RWPE2 (cell line): Measurements from ENCODE around the gene DERA.
"Not testable (repeated sequence)": the region's sequence is repeated elsewhere in the genome, so short reads cannot be mapped to it uniquely, and the experiment has no call there.

Experiments used
- ATAC-seq: fragments of 200-7000 bp; cut with Tn5 transposase; 3 replicates; pipeline ENCODE4 v1.9.1; 2021; ENCODE audit warnings: low read depth
- DNase-seq: peaks from one replicate; pipeline ENCODE4 v3.0.0-alpha.2; 2020; ENCODE audit warnings: low spot score
- H3K27ac ChIP-seq: fragments of 450-650 bp; 2 replicates; pipeline ENCODE4 v1.5.1; 2017; ENCODE audit warnings: mild to moderate bottlenecking; ENCODE audit not compliant: poor library complexity, severe bottlenecking
- H3K27me3 ChIP-seq: fragments of 250-450 bp; sonication (Bioruptor Pico); 2 replicates; pipeline ENCODE4 v1.5.1; 2021; ENCODE audit warnings: mild to moderate bottlenecking, moderate library complexity; ENCODE audit not compliant: insufficient read depth, poor library complexity, severe bottlenecking
- H3K36me3 ChIP-seq: fragments of 250-450 bp; sonication (Bioruptor Pico); 2 replicates; pipeline ENCODE4 v1.5.1; 2020; ENCODE audit warnings: low read depth, mild to moderate bottlenecking, moderate library complexity
- H3K4me1 ChIP-seq: fragments of 250-450 bp; sonication (Bioruptor Pico); 2 replicates; pipeline ENCODE4 v1.5.1; 2021; ENCODE audit warnings: mild to moderate bottlenecking, moderate library complexity; ENCODE audit not compliant: insufficient read depth, poor library complexity, severe bottlenecking
- H3K4me3 ChIP-seq: fragments of 250-450 bp; sonication (Bioruptor Pico); 2 replicates; pipeline ENCODE4 v1.5.1; 2021; ENCODE audit warnings: mild to moderate bottlenecking, moderate library complexity; ENCODE audit not compliant: severe bottlenecking
- H3K9me3 ChIP-seq: fragments of 250-450 bp; sonication (Bioruptor Pico); 2 replicates; pipeline ENCODE4 v1.5.1; 2021; ENCODE audit warnings: mild to moderate bottlenecking, moderate library complexity; ENCODE audit not compliant: severe bottlenecking
- CTCF ChIP-seq: fragments of 450-650 bp; IDR thresholded peaks from one replicate; pipeline ENCODE4 v1.5.1; 2017; ENCODE audit warnings: mild to moderate bottlenecking, moderate library complexity; ENCODE audit not compliant: poor library complexity, severe bottlenecking

Gene DERA

GRCh38 chr12:16048511-16048910 lies 137.4 kb downstream of the DERA start:
- ATAC-seq: no peak

DNA sequence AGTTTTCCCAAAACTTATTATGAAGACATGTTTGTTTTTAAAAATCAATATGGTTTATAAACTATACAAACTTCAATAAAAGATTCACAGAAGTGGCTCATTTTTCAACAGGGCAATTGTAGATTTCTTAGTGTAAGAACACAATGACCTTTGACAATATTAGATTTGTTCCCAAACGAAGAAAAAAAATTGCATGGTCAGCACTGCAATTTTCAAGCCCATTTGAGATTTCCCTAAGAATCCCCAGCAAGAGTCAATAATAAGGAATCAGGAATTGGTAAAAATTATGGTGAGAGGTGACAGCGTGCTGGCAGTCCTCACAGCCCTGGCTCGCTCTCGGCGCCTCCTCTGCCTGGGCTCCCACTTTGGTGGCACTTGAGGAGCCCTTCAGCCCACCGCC lies 145.8 kb downstream of the DERA start:
- ATAC-seq: no peak

More at GRCh38 chr12:16048511-16048910, 137.4 kb downstream of the DERA start:
- Histone ChIP-seq H3K36me3 (no peaks in the 10 kb centered on the region), H3K27me3 (no peaks in the 10 kb centered on the region), H3K4me1 (no peaks in the 10 kb centered on the region), H3K4me3 (no peak overlapping the region), H3K9me3 (no peaks in the 10 kb centered on the region), H3K27ac (no peak overlapping the region)
- TF ChIP-seq CTCF: no peak
- DNase-seq: no peak

DNA sequence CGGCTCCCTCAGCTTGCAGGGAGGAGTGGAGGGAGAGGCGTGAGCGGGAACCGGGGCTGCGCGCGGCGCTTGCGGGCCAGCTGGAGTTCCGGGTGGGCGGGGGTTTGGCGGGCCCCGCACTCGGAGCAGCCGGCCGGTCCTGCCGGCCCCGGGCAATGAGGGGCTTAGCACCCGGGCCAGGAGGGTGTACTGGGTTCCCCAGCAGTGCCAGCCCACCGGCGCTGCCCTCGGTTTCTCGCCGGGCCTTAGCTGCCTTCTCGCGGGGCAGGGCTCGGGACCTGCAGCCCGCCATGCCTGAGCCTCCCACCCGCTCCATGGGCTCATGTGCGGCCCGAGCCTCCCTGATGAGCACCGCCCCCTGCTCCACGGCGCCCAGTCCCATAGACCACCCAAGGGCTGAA lies 146.2 kb downstream of the DERA start:
- not testable (repeated sequence) for H3K9me3 ChIP-seq, H3K36me3 ChIP-seq, H3K4me3 ChIP-seq, DNase-seq, ATAC-seq, H3K27me3 ChIP-seq, H3K27ac ChIP-seq, H3K4me1 ChIP-seq

More for the DNA sequence above, 145.8 kb downstream of the DERA start:
- no peak overlapping the region for H3K27ac ChIP-seq
- H3K4me3 ChIP-seq: no peak overlapping the region
- TF ChIP-seq CTCF: no peak
- DNase-seq: no peak
- no peaks in the 10 kb centered on the region for H3K9me3 ChIP-seq
- H3K36me3 ChIP-seq: no peaks in the 10 kb centered on the region
- H3K27me3 ChIP-seq: no peaks in the 10 kb centered on the region
- H3K4me1 ChIP-seq: no peaks in the 10 kb centered on the region

DNA sequence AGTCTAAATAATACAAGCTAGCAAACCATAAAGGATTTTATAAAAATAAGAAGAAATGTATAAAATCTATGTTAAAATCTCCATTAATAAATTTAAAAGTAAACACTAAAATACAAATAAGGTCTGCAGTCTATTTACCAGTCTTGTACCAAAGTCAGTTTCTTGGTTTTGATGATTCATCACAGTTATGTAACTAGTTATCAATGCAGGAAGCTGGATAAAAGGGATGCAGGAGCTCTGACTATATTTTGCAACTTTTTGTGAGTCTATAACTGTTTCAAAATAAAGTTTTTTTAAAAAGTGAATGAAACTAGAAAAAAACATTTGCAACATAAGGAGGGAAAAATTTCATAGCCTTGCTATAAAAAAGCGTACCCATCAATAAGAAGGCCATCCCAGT lies 151.5 kb downstream of the DERA start:
- ATAC-seq (no peak), DNase-seq (no peak)
- H3K36me3 ChIP-seq: no peaks in the 10 kb centered on the region
- no peak for TF ChIP-seq CTCF
- H3K4me1 ChIP-seq: no peaks in the 10 kb centered on the region
- no peaks in the 10 kb centered on the region for H3K9me3 ChIP-seq
- H3K27me3 ChIP-seq: no peaks in the 10 kb centered on the region
- H3K4me3 ChIP-seq: no peak overlapping the region
- H3K27ac ChIP-seq: no peak overlapping the region

- no peak overlapping the region for H3K27ac ChIP-seq
- H3K27me3 ChIP-seq: no peaks in the 10 kb centered on the region
- ATAC-seq (no peak), DNase-seq (no peak)
- H3K4me3 ChIP-seq: no peak overlapping the region
- no peak for TF ChIP-seq CTCF
- H3K4me1 ChIP-seq: no peaks in the 10 kb centered on the region
- no peaks in the 10 kb centered on the region for H3K9me3 ChIP-seq
- no peaks in the 10 kb centered on the region for H3K36me3 ChIP-seq
Observed at GRCh38 chr12:16063726-16064125, 152.6 kb downstream of the DERA start.
